Left lung (tissue), 10 donors: Measurements from ENCODE around the gene AMZ2. TPM values are rescaled to one million over a fixed set of nuclear protein-coding genes. Genes with fewer than 3 reads are reported as not detected.

Experiments used
- ATAC-seq: fragments of 200-7000 bp; cut with Tn5 transposase; one replicate; pipeline ENCODE4 v1.9.1; 2020; ENCODE audit warnings: moderate library complexity
- DNase-seq, 4 donors: peaks; one replicate each; pipeline ENCODE4 v3.0.0-alpha.2; 2013 to 2020
- H3K27ac ChIP-seq, 2 donors: fragments of 200-600 bp; sonication (generic) in 1 of 2; one replicate each; pipeline versions ENCODE4 v1.5.0 to v1.8.0; 2020 to 2021
- H3K27me3 ChIP-seq, 2 donors: fragments of 200-600 bp; sonication (generic) in 1 of 2; one replicate each; pipeline versions ENCODE4 v1.5.0 to v1.8.0; 2020 to 2021
- H3K36me3 ChIP-seq, 2 donors: fragments of 200-600 bp; sonication (generic) in 1 of 2; one replicate each; pipeline versions ENCODE4 v1.5.0 to v1.8.0; 2020 to 2021
- H3K4me1 ChIP-seq, 2 donors: fragments of 200-600 bp; one replicate each; pipeline ENCODE4 v1.8.0; 2021
- H3K4me3 ChIP-seq, 2 donors: fragments of 200-600 bp; sonication (generic) in 1 of 2; one replicate each; pipeline versions ENCODE4 v1.5.0 to v1.8.0; 2020 to 2021; ENCODE audit warnings: mild to moderate bottlenecking in 1 of 2
- H3K9me3 ChIP-seq, 2 donors: fragments of 200-600 bp; sonication (generic) in 1 of 2; one replicate each; pipeline versions ENCODE4 v1.5.0 to v1.8.0; 2020 to 2021
- intact Hi-C, 2 donors: fragments of 100-400 bp; cut with DNase I; formaldehyde crosslinking; loops; one replicate each; pipeline versions ENCODE4 v1.11.2 to v1.14.2; 2022
- polyA plus RNA-seq, 6 donors: library from polyadenylated mRNA; unstranded; fragments of 120-200 nt; gene quantifications; one replicate each; pipeline ENCODE4 v1.2.1, GENCODE V29; 2013; ENCODE audit not compliant: insufficient read length in 6 of 6
- total RNA-seq, 2 donors: library from RNA; stranded (reverse); fragmentation: NEBNext Ultra II Directional; extraction: Animal tissue kit (Norgen Biotek cat#: 25700); gene quantifications; one replicate each; pipeline ENCODE4 v1.2.1, GENCODE V29; 2021
- TF ChIP-seq, protein P1 (sequence below), 2 donors: fragments of 200-600 bp; sonication (generic) in 1 of 2; IDR thresholded peaks; one replicate each; pipeline versions ENCODE4 v1.5.0 to v1.8.0; 2021; ENCODE audit warnings: antibody characterized with exemption in 2 of 2
- donor health status: DM: no; HTN: yes; CAD: no.
- donor health status: DM: no; HTN: no; CAD: no.

Gene AMZ2
- total and polyA plus RNA-seq, 8 donors, result 48.4 to 86.1 (median 75.1) TPM

DNA sequence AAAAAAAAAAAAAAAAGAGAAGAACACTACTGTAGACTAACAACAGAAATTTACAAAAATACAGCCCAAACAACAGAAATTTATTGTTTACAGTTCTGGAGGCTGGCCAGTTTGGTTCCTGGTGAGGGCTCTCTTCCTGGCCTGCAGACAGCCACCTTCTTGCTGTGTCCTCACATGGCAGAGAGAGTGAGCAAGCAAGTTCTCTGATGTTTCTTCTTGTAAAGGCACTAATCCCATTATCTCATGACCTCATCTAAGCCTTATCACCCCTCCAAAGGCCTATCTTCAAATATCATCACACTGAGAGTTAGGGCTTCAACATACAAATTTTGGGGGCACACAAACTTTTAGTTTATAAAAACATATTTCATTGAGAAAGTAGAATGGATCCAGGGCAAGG, 50.8 kb downstream of the AMZ2 start:
- TF ChIP-seq, protein P1, sequence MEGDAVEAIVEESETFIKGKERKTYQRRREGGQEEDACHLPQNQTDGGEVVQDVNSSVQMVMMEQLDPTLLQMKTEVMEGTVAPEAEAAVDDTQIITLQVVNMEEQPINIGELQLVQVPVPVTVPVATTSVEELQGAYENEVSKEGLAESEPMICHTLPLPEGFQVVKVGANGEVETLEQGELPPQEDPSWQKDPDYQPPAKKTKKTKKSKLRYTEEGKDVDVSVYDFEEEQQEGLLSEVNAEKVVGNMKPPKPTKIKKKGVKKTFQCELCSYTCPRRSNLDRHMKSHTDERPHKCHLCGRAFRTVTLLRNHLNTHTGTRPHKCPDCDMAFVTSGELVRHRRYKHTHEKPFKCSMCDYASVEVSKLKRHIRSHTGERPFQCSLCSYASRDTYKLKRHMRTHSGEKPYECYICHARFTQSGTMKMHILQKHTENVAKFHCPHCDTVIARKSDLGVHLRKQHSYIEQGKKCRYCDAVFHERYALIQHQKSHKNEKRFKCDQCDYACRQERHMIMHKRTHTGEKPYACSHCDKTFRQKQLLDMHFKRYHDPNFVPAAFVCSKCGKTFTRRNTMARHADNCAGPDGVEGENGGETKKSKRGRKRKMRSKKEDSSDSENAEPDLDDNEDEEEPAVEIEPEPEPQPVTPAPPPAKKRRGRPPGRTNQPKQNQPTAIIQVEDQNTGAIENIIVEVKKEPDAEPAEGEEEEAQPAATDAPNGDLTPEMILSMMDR (IDR thresholded peaks at IDR 0.05), result no peak
- intact Hi-C loops, result no loop called here
- Histone ChIP-seq H3K9me3 (no peaks in the 10 kb centered on the region), H3K4me1 (peaks cover 0 to 23% of the 10 kb centered on the region in 2 donors), H3K36me3 (no peaks in the 10 kb centered on the region), H3K27me3 (peaks cover 5 to 24% of the 10 kb centered on the region in 2 donors), H3K27ac (no peak overlapping the region), H3K4me3 (no peak overlapping the region)
- no peak for DNase-seq
- no peak for ATAC-seq

DNA sequence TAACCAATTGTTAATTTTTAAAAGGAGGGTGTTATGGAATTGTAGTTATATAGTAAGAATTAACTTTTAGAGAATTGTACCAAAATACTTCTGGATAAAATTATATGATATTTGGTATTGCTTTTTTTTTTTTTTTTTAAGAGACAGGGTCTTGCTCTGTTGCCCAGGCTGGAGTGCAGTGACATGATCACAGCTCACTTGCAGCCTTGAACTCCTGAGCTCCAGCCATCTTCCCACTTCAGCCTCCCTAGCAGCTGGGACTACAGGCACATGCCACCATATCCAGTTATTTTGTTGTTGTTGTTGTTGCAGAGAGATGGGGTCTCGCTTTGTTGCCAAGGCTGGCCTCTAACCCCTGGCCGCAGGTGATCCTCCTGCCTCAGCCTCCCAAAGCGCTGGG, 52.0 kb downstream of the AMZ2 start:
- DNase-seq (no peak), ATAC-seq (no peak)
- Histone ChIP-seq H3K27me3 (peaks cover 0 to 12% of the 10 kb centered on the region in 2 donors), H3K4me1 (peaks cover 0 to 23% of the 10 kb centered on the region in 2 donors), H3K27ac (no peak overlapping the region), H3K9me3 (no peaks in the 10 kb centered on the region), H3K4me3 (no peak overlapping the region), H3K36me3 (no peaks in the 10 kb centered on the region)
- TF ChIP-seq, protein P1 (IDR thresholded peaks at IDR 0.05), result no peak
- intact Hi-C loops, result no loop called here

- Histone ChIP-seq H3K4me1 (peaks cover 0 to 16% of the 10 kb centered on the region in 2 donors), H3K9me3 (no peaks in the 10 kb centered on the region), H3K27me3 (peaks cover 0 to 5% of the 10 kb centered on the region in 2 donors), H3K36me3 (no peaks in the 10 kb centered on the region), H3K4me3 (no peak overlapping the region), H3K27ac (no peak overlapping the region)
- TF ChIP-seq, protein P1 (IDR thresholded peaks at IDR 0.05), result no peak
- no peak for ATAC-seq
- intact Hi-C loops, result no loop called here
- no peak for DNase-seq
Observed at GRCh38 chr17:68301438-68301959, 53.7 kb downstream of the AMZ2 start.

DNA sequence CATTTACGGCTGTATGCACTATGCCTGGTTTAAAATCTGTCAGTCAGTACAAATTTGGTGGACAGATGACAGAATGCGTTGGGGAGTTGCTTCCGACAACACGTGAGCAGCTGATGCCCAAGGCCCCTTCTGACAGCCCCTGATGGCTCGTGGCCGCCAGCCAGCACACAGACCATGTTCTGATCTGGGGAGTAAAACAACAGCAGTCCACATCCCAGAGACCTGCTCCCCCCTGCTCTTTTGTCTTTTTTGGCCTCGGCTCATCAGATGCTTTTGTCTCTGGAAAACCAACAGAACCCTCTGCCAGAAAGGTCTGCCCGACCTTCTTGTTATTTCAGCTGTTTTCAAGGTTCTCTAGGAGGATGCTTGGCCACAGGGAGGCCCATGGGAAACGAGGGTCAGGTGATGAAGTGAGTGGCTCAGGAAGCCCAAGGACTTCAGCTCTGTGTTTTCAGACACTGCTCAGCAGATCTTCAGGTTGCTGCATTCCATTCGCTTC, 54.3 kb downstream of the AMZ2 start:
- peaks cover 0 to 10% of the 10 kb centered on the region in 2 donors for H3K4me1 ChIP-seq
- no peaks in the 10 kb centered on the region for H3K36me3 ChIP-seq
- H3K9me3 ChIP-seq, result no peaks in the 10 kb centered on the region
- TF ChIP-seq, protein P1 (IDR thresholded peaks at IDR 0.05), result no peak
- no peak overlapping the region for H3K4me3 ChIP-seq
- H3K27ac ChIP-seq, result no peak overlapping the region
- no peaks in the 10 kb centered on the region for H3K27me3 ChIP-seq
- DNase-seq (no peak), ATAC-seq (no peak)
- intact Hi-C loops, result no loop called here

- no peaks in the 10 kb centered on the region for H3K27me3 ChIP-seq
- H3K4me3 ChIP-seq, result no peak overlapping the region
- H3K4me1 ChIP-seq, result peaks cover 0 to 4% of the 10 kb centered on the region in 2 donors
- DNase-seq, result no peak
- TF ChIP-seq, protein P1 (IDR thresholded peaks at IDR 0.05), result no peak
- no peaks in the 10 kb centered on the region for H3K9me3 ChIP-seq
- intact Hi-C loops, result no loop called here
- no peak overlapping the region for H3K27ac ChIP-seq
- ATAC-seq, result no peak
- H3K36me3 ChIP-seq, result no peaks in the 10 kb centered on the region
Observed at GRCh38 chr17:68302666-68303065, 54.8 kb downstream of the AMZ2 start.
